Muscle layer of colon (tissue), 2 donors: ENCODE results near the gene DYNC1I1.

Experiments used
- H3K27ac ChIP-seq: one replicate; pipeline ENCODE4 v1.7.0; 2013; ENCODE audit warnings: low read depth, mild to moderate bottlenecking, low read length, moderate library complexity
- H3K27me3 ChIP-seq, 2 donors: one replicate each; pipeline ENCODE4 v1.7.0; 2013; ENCODE audit warnings: low read length in 2 of 2, mild to moderate bottlenecking in 2 of 2; ENCODE audit not compliant: insufficient read depth in 2 of 2, control insufficient read depth in 1 of 2
- H3K36me3 ChIP-seq: one replicate; pipeline ENCODE4 v1.7.0; 2013; ENCODE audit warnings: mild to moderate bottlenecking, low read length; ENCODE audit not compliant: insufficient read depth
- H3K4me1 ChIP-seq: one replicate; pipeline ENCODE4 v1.7.0; 2013; ENCODE audit warnings: mild to moderate bottlenecking, low read length; ENCODE audit not compliant: insufficient read depth
- H3K4me3 ChIP-seq, 2 donors: one replicate each; pipeline ENCODE4 v1.7.0; 2013; ENCODE audit warnings: low read length in 2 of 2, low read depth in 1 of 2, mild to moderate bottlenecking in 1 of 2, moderate library complexity in 1 of 2
- H3K9ac ChIP-seq: one replicate; pipeline ENCODE4 v1.7.0; 2013; ENCODE audit warnings: low read length
- H3K9me3 ChIP-seq: one replicate; pipeline ENCODE4 v1.7.0; 2013; ENCODE audit warnings: mild to moderate bottlenecking, low read length
- donor health status: abdominal sarcoma.
- donor health status: Adenocarcinoma of cecum.

DYNC1I1 gene

GRCh38 chr7:96033009-96033598 is 260.8 kb downstream of the DYNC1I1 start:
- no peaks in the 10 kb centered on the region for H3K9me3 ChIP-seq
- H3K27ac ChIP-seq = no peak overlapping the region
- no peaks in the 10 kb centered on the region for H3K27me3 ChIP-seq
- no peak overlapping the region for H3K9ac ChIP-seq
- no peak overlapping the region for H3K4me3 ChIP-seq
- no peaks in the 10 kb centered on the region for H3K4me1 ChIP-seq
- H3K36me3 ChIP-seq = peaks cover 10% of the 10 kb centered on the region

GRCh38 chr7:96034940-96035727 is 262.8 kb downstream of the DYNC1I1 start:
- H3K36me3 ChIP-seq = peaks cover 10% of the 10 kb centered on the region
- H3K4me3 ChIP-seq = no peak overlapping the region
- H3K4me1 ChIP-seq = no peaks in the 10 kb centered on the region
- no peak overlapping the region for H3K9ac ChIP-seq
- H3K27ac ChIP-seq = no peak overlapping the region
- H3K9me3 ChIP-seq = no peaks in the 10 kb centered on the region
- no peaks in the 10 kb centered on the region for H3K27me3 ChIP-seq

- H3K36me3 ChIP-seq = no peaks in the 10 kb centered on the region
- H3K9me3 ChIP-seq = no peaks in the 10 kb centered on the region
- H3K9ac ChIP-seq = no peak overlapping the region
- no peak overlapping the region for H3K4me3 ChIP-seq
- no peaks in the 10 kb centered on the region for H3K27me3 ChIP-seq
- H3K27ac ChIP-seq = no peak overlapping the region
- H3K4me1 ChIP-seq = no peaks in the 10 kb centered on the region
Observed at GRCh38 chr7:96040250-96040772, 268.0 kb downstream of the DYNC1I1 start.

DNA sequence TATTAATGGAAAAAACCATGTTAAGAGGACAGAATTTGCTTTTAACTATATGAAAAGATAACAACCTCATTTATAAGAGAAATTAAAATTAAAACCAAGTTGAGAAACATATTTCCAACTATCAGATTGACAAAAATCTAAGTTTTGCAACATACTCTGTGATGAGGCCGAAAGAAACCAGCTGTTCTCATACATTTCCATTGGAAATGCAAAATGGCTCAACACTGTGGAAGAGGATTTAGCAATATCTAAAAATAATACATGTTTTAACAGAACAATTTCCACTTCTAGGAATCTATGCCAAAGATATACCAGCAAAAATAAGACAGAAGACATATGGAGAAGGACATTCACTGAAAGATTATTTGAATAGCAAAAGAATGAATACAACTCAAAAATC is 268.8 kb downstream of the DYNC1I1 start:
- Histone ChIP-seq H3K36me3 (no peaks in the 10 kb centered on the region), H3K9me3 (no peaks in the 10 kb centered on the region), H3K27ac (no peak overlapping the region), H3K4me3 (no peak overlapping the region), H3K27me3 (no peaks in the 10 kb centered on the region), H3K9ac (no peak overlapping the region), H3K4me1 (no peaks in the 10 kb centered on the region)

DNA sequence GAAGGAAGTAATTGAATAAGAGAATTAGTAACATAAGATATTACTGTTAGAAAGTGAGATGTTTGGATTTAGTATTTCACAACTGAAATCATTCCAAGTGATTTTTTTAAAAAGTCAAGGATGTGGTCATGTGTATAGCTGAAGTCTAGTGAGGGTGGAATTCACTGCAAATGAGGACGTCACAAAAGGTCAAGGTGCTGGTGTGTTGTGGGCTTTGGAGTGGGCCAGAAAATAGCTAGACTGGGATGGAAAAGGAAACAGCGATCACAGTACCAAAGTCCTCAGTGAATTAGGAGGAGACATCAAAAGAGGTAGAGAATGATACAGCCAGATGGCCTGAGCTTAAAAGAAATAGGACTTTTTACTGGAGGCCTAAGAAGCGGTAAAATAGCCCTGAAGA is 272.8 kb downstream of the DYNC1I1 start:
- Histone ChIP-seq H3K4me3 (no peak overlapping the region), H3K36me3 (no peaks in the 10 kb centered on the region), H3K9me3 (no peaks in the 10 kb centered on the region), H3K27ac (no peak overlapping the region), H3K9ac (no peak overlapping the region), H3K4me1 (no peaks in the 10 kb centered on the region), H3K27me3 (no peaks in the 10 kb centered on the region)

DNA sequence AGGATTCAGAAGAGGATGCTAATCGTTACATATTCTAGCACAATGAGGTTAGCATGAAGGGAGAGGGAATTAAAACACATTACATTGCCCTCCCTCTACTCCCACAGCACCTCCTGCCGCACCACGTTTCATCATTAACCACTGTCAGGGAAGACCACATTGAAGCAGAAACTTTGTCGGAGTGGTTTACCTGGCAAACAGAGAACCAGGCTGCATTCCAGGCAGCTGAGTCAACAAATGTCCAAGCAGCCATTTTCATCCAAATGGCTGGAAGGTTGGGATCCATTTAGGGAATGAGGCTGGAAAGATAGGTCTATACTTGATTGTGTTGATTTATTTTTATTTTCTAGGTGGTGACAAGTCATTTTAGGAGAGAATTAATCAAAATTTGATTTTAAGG is 273.6 kb downstream of the DYNC1I1 start:
- Histone ChIP-seq H3K4me3 (no peak overlapping the region), H3K27ac (no peak overlapping the region), H3K36me3 (no peaks in the 10 kb centered on the region), H3K27me3 (no peaks in the 10 kb centered on the region), H3K9ac (no peak overlapping the region), H3K9me3 (no peaks in the 10 kb centered on the region), H3K4me1 (no peaks in the 10 kb centered on the region)

GRCh38 chr7:96052289-96052688 is 279.9 kb downstream of the DYNC1I1 start:
- H3K4me3 ChIP-seq = no peak overlapping the region
- H3K4me1 ChIP-seq = no peaks in the 10 kb centered on the region
- H3K27me3 ChIP-seq = no peaks in the 10 kb centered on the region
- no peaks in the 10 kb centered on the region for H3K9me3 ChIP-seq
- H3K36me3 ChIP-seq = no peaks in the 10 kb centered on the region
- H3K9ac ChIP-seq = no peak overlapping the region
- no peak overlapping the region for H3K27ac ChIP-seq

- Histone ChIP-seq H3K4me1 (no peaks in the 10 kb centered on the region), H3K9ac (no peak overlapping the region)
Observed at GRCh38 chr7:96052860-96053470, 280.6 kb downstream of the DYNC1I1 start.

GRCh38 chr7:96055717-96056116 is 283.4 kb downstream of the DYNC1I1 start:
- H3K27me3 ChIP-seq = no peaks in the 10 kb centered on the region
- H3K9ac ChIP-seq = no peak overlapping the region
- no peaks in the 10 kb centered on the region for H3K4me1 ChIP-seq
- no peaks in the 10 kb centered on the region for H3K36me3 ChIP-seq
- no peak overlapping the region for H3K27ac ChIP-seq
- H3K9me3 ChIP-seq = no peaks in the 10 kb centered on the region
- H3K4me3 ChIP-seq = no peak overlapping the region

More at GRCh38 chr7:96052860-96053470, 280.6 kb downstream of the DYNC1I1 start:
- H3K36me3 ChIP-seq = no peaks in the 10 kb centered on the region
- no peaks in the 10 kb centered on the region for H3K27me3 ChIP-seq
- H3K27ac ChIP-seq = no peak overlapping the region
- H3K4me3 ChIP-seq = no peak overlapping the region
- H3K9me3 ChIP-seq = no peaks in the 10 kb centered on the region

DNA sequence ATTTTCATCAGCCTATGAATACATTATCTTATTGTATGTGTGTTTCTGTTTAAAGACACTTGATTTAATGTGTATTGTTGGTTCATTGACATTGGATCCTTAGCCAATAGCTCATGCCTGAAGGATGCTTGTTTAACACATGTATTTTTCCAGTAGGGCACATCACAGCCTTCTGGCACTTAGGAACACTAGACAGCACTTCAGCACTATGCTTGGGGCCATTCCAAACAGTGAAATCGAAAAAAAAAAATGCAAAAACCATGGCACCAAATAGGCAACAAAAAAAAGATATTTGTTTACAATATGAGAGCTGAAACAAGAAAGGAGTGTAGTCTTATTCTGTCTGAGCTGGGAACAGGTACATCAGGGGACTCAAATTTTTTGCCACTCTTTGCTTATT is 286.7 kb downstream of the DYNC1I1 start:
- no peaks in the 10 kb centered on the region for H3K36me3 ChIP-seq
- H3K4me3 ChIP-seq = no peak overlapping the region
- no peak overlapping the region for H3K27ac ChIP-seq
- H3K27me3 ChIP-seq = no peaks in the 10 kb centered on the region
- no peaks in the 10 kb centered on the region for H3K4me1 ChIP-seq
- no peaks in the 10 kb centered on the region for H3K9me3 ChIP-seq
- no peak overlapping the region for H3K9ac ChIP-seq

DNA sequence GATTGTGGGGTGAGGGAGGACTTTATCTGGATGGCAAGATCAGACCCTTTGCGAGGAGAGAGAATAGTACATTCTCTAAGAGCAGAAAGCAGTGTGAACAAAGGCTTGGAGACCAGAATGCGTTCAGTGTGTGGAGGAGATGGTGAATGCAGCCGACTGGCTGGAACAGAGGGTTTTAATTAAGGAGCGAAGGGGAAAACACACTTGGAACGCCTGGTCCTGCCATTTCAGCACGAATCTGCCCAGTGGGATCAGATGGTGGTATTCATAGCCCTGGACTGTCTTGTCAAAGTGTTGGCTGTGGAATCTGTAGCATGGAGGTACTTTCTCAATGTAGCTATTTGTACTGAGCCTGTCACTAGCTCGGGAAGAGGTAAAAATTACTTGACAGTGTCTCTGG is 288.7 kb downstream of the DYNC1I1 start:
- Histone ChIP-seq H3K4me3 (no peak overlapping the region), H3K27me3 (no peaks in the 10 kb centered on the region), H3K9me3 (no peaks in the 10 kb centered on the region), H3K9ac (no peak overlapping the region), H3K4me1 (no peaks in the 10 kb centered on the region), H3K36me3 (no peaks in the 10 kb centered on the region), H3K27ac (no peak overlapping the region)
